Measurements from ENCODE around the gene MT1E. TPM values are rescaled to one million over a fixed set of nuclear protein-coding genes. Genes with fewer than 3 reads are reported as not detected.

MT1E gene
- total and polyA plus RNA-seq, 2 of the 13 experiments (the other 11 are each of a cell fraction or from before 2014, with no cell fraction given): 110 to 1,072 TPM

DNA sequence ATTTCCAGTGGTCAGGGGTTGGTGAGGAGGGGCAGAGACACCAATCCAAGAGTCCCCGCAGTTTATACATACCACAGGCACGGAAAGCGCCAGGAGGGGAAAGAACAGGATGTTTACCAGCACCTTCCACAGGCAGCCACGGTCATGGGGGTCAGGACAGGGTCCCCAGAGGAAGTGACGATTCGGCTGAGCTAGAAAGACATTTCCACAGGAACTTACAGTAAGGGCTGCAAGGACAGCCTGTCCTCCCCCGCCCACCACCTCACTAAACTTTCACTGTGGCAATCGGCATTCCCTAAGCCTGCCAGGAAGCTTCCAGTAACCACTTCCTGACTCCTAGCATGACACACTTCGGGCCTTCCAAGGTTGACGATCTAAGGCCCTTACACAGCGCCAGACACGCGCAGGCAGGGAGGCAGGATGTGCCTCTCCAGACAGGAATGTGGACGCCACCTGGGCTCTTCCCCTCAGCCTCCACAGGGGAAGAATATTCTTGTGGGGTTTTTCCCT is 18.4 kb upstream of the MT1E start (continued):
- TF ChIP-seq, protein P1, sequence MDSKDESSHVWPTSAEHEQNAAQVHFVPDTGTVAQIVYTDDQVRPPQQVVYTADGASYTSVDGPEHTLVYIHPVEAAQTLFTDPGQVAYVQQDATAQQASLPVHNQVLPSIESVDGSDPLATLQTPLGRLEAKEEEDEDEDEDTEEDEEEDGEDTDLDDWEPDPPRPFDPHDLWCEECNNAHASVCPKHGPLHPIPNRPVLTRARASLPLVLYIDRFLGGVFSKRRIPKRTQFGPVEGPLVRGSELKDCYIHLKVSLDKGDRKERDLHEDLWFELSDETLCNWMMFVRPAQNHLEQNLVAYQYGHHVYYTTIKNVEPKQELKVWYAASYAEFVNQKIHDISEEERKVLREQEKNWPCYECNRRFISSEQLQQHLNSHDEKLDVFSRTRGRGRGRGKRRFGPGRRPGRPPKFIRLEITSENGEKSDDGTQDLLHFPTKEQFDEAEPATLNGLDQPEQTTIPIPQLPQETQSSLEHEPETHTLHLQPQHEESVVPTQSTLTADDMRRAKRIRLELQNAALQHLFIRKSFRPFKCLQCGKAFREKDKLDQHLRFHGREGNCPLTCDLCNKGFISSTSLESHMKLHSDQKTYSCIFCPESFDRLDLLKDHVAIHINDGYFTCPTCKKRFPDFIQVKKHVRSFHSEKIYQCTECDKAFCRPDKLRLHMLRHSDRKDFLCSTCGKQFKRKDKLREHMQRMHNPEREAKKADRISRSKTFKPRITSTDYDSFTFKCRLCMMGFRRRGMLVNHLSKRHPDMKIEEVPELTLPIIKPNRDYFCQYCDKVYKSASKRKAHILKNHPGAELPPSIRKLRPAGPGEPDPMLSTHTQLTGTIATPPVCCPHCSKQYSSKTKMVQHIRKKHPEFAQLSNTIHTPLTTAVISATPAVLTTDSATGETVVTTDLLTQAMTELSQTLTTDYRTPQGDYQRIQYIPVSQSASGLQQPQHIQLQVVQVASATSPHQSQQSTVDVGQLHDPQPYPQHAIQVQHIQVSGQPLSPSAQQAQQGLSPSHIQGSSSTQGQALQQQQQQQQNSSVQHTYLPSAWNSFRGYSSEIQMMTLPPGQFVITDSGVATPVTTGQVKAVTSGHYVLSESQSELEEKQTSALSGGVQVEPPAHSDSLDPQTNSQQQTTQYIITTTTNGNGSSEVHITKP (CRISPR knock-in tag; IDR thresholded peaks at IDR 0.05; ENCODE audit: low read depth): peak; percentile 85
- TF ChIP-seq SPEN (CRISPR knock-in tag; IDR thresholded peaks at IDR 0.05; ENCODE audit: low read depth): no peak; the same call in 1 of the 2 replicates
- TF ChIP-seq, protein P2, sequence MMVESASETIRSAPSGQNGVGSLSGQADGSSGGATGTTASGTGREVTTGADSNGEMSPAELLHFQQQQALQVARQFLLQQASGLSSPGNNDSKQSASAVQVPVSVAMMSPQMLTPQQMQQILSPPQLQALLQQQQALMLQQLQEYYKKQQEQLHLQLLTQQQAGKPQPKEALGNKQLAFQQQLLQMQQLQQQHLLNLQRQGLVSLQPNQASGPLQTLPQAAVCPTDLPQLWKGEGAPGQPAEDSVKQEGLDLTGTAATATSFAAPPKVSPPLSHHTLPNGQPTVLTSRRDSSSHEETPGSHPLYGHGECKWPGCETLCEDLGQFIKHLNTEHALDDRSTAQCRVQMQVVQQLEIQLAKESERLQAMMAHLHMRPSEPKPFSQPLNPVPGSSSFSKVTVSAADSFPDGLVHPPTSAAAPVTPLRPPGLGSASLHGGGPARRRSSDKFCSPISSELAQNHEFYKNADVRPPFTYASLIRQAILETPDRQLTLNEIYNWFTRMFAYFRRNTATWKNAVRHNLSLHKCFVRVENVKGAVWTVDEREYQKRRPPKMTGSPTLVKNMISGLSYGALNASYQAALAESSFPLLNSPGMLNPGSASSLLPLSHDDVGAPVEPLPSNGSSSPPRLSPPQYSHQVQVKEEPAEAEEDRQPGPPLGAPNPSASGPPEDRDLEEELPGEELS (CRISPR knock-in tag; IDR thresholded peaks at IDR 0.05): peak; percentile 94
- TF ChIP-seq ZNF260 (CRISPR knock-in tag; IDR thresholded peaks at IDR 0.05; ENCODE audit: borderline replicate concordance, low read depth): no peak
- TF ChIP-seq, protein P3, sequence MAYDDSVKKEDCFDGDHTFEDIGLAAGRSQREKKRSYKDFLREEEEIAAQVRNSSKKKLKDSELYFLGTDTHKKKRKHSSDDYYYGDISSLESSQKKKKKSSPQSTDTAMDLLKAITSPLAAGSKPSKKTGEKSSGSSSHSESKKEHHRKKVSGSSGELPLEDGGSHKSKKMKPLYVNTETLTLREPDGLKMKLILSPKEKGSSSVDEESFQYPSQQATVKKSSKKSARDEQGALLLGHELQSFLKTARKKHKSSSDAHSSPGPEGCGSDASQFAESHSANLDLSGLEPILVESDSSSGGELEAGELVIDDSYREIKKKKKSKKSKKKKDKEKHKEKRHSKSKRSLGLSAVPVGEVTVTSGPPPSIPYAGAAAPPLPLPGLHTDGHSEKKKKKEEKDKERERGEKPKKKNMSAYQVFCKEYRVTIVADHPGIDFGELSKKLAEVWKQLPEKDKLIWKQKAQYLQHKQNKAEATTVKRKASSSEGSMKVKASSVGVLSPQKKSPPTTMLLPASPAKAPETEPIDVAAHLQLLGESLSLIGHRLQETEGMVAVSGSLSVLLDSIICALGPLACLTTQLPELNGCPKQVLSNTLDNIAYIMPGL (CRISPR knock-in tag; IDR thresholded peaks at IDR 0.05; ENCODE audit: borderline replicate concordance in 1 of 2, low read depth in 1 of 2): no peak
- peak; percentile 28 for TF ChIP-seq SKI (IDR thresholded peaks at IDR 0.05; ENCODE audit: partially characterized antibody)
- 0 out of 2 replicates have a peak, but pooled peaks have one; percentile 58 for TF ChIP-seq ZNF138 (CRISPR knock-in tag; IDR thresholded peaks at IDR 0.05; ENCODE audit: low read depth)
- peak; percentile 59; the same call in 1 of the 2 replicates for TF ChIP-seq IRX3 (CRISPR knock-in tag; IDR thresholded peaks at IDR 0.05; ENCODE audit: borderline replicate concordance, low read depth)
- peak; percentile 71; the same call in 1 of the 2 replicates for TF ChIP-seq ZNF598 (CRISPR knock-in tag; IDR thresholded peaks at IDR 0.05; ENCODE audit: borderline replicate concordance)
- TF ChIP-seq ZNF629 (CRISPR knock-in tag; conservative IDR thresholded peaks at IDR 0.05): no peak
- peak; percentile 67; the same call in 1 of the 2 replicates for TF ChIP-seq MYC (CRISPR knock-in tag; IDR thresholded peaks at IDR 0.05; ENCODE audit: borderline replicate concordance)
- no peak for TF ChIP-seq RORA (CRISPR knock-in tag; IDR thresholded peaks at IDR 0.05)
- peak; percentile 78 for TF ChIP-seq ZNF788 (CRISPR knock-in tag; IDR thresholded peaks at IDR 0.05; ENCODE audit: borderline replicate concordance)
- TF ChIP-seq ZNF264 (CRISPR knock-in tag; IDR thresholded peaks at IDR 0.05): peak; percentile 82
- TF ChIP-seq ZNF547 (CRISPR knock-in tag; IDR thresholded peaks at IDR 0.05): no peak; the same call in none of the 2 replicates
- no peak for TF ChIP-seq ZNF7 (CRISPR knock-in tag; IDR thresholded peaks at IDR 0.05)
- no peak for TF ChIP-seq AKAP8 (CRISPR knock-in tag; IDR thresholded peaks at IDR 0.05)
- TF ChIP-seq ZNF331 (CRISPR knock-in tag; IDR thresholded peaks at IDR 0.05): peak; percentile 51; the same call in 1 of the 2 replicates
- 0 out of 2 replicates have a peak, but pooled peaks have one; percentile 3 for TF ChIP-seq JDP2 (CRISPR knock-in tag; IDR thresholded peaks at IDR 0.05; ENCODE audit: borderline replicate concordance)
- peak; percentile 89 for TF ChIP-seq SMYD3 (CRISPR knock-in tag; IDR thresholded peaks at IDR 0.05)
- TF ChIP-seq, protein P4, sequence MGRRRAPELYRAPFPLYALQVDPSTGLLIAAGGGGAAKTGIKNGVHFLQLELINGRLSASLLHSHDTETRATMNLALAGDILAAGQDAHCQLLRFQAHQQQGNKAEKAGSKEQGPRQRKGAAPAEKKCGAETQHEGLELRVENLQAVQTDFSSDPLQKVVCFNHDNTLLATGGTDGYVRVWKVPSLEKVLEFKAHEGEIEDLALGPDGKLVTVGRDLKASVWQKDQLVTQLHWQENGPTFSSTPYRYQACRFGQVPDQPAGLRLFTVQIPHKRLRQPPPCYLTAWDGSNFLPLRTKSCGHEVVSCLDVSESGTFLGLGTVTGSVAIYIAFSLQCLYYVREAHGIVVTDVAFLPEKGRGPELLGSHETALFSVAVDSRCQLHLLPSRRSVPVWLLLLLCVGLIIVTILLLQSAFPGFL (CRISPR knock-in tag; IDR thresholded peaks at IDR 0.05): 0 out of 2 replicates have a peak, but pooled peaks have one; percentile 73

Measured in HepG2 (cell line).